Uterus (tissue), 2 donors: ENCODE data around the gene CHTOP.

ENCODE experiments used
- POLR2A ChIP-seq, 2 donors: fragments of 450-650 bp; IDR thresholded peaks; one replicate each; pipeline ENCODE4 v1.6.1; 2016; ENCODE audit warnings: antibody characterized with exemption in 2 of 2, mild to moderate bottlenecking in 1 of 2, moderate library complexity in 1 of 2
- TF ChIP-seq, protein P1 (sequence below), 4 experiments: fragments of 200-600 bp in 2 of 4; fragments of 450-650 bp in 2 of 4; sonication (generic) in 2 of 4; IDR thresholded peaks; one replicate each; pipeline ENCODE4 v1.5.1; 2016 to 2019; ENCODE audit warnings: antibody characterized with exemption in 4 of 4, mild to moderate bottlenecking in 2 of 4, moderate library complexity in 1 of 4

DNA sequence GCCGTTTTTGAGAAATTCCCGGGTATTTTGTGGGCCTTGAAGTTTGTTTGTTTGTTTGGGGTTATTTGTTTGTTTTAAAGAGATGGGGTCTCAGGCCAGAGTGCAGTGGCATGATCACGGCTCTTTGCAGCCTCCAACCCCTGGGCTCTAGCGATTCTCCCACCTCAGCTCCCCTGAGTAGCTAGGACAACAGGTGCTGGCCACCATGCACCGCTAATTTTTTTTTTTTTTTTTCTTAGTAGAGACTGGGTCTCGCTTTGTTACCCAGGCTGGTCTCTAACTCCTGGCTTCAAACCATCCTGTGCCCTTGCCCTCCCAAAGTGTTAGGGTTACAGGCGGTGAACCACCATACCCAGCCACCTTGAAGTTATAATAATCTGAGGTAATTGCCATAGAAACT, 2.0 kb downstream of the CHTOP start:
- TF ChIP-seq, protein P1, sequence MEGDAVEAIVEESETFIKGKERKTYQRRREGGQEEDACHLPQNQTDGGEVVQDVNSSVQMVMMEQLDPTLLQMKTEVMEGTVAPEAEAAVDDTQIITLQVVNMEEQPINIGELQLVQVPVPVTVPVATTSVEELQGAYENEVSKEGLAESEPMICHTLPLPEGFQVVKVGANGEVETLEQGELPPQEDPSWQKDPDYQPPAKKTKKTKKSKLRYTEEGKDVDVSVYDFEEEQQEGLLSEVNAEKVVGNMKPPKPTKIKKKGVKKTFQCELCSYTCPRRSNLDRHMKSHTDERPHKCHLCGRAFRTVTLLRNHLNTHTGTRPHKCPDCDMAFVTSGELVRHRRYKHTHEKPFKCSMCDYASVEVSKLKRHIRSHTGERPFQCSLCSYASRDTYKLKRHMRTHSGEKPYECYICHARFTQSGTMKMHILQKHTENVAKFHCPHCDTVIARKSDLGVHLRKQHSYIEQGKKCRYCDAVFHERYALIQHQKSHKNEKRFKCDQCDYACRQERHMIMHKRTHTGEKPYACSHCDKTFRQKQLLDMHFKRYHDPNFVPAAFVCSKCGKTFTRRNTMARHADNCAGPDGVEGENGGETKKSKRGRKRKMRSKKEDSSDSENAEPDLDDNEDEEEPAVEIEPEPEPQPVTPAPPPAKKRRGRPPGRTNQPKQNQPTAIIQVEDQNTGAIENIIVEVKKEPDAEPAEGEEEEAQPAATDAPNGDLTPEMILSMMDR (IDR thresholded peaks at IDR 0.05) = no peak
- TF ChIP-seq POLR2A (IDR thresholded peaks at IDR 0.05) = no peak
